GM12891 (cell line): ENCODE results near the gene GSN.

Experiments used
- POLR2AphosphoS5 ChIP-seq: IDR thresholded peaks from 2 replicates; pipeline ENCODE4 v1.6.1; 2011; ENCODE audit warnings: low read depth, low read length, control low read depth
- TAF1 ChIP-seq: IDR thresholded peaks from 2 replicates; pipeline ENCODE4 v1.6.1; 2011; ENCODE audit warnings: low read depth, low read length, control low read depth

DNA sequence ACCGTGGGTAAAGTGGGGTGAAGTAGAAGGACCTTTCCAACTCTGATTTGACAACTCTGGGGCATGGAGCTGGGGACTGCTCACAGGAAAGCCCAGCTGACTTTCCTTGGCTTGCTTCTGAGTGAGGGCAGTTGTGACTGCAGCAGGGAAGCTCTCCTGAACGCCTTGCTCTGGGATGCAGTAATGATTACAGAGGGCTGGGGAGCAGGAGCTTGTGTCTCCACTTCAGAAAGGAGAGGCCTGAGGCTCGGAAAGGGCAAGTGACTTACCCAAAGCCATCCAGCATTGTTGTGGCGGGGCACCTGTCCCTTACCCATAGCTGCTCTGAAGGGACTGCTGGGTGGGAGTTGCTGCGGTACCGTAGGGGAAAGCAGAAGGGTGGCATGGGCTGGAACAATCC, 41.2 kb downstream of the GSN start:
- TF ChIP-seq TAF1 (no peak), POLR2AphosphoS5 (no peak)
